C4-2B (cell line): ENCODE results near the gene PPP2R5E.

Experiments
- CTCF ChIP-seq: fragments of 450-650 bp; conservative IDR thresholded peaks from 2 replicates; pipeline ENCODE4 v1.5.1; 2017; ENCODE audit warnings: mild to moderate bottlenecking
- ZFX ChIP-seq: fragments of 450-650 bp; IDR thresholded peaks from 2 replicates; pipeline ENCODE4 v1.6.1; 2017

DNA sequence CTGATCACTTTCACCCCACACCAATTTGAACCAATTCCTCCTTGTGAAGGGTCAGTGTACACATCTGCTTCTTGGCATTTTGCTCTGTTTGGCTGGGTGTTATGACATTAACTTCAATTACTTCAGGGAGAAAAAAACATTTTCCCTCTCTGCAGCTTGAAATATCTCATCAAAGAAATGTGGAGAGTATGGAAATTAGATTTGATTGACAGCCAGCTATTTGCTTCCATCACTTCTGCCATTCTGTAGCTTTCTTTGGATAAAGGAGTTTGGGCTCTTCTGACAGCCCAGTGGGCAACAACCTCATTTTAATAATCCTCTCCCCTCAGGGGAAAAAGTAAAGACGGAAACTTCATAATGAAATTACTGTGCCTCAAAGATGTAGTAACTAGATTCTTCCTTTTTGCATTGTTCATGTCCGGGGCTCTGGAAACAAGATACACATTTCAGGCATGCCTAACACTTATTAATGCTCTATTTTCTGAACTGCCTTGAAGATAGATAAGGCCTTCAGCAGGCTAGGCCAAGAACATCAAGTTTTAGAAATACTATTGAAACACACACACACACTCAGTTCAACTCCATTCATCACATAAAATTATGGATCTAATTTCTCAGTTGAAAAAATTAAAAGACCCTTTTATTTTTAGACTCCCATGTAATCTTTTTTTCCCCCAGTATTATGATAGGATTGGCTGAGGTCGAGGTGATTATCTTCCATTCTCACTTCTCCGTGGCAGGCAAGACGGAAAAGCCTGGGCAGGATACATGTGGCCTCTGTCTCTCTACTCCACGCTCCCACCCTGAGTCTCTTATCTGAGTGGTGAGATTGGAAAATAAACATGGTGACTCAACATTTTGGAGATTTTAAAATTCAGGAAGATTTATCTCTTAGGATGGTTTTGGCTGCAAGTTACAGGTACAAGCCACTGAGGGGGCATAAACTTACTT, 214.1 kb downstream of the PPP2R5E start:
- TF ChIP-seq CTCF, result no peak
- no peak for TF ChIP-seq ZFX
